T47D (cell line): ENCODE data around the gene MYLK4.

ENCODE experiments used
- DNase-seq, 2 experiments: peaks; one replicate each; pipeline versions ENCODE4 v3.0.0 to v3.0.0-alpha.2; 2011 to 2012; ENCODE audit warnings: low read depth in 1 of 2, low spot score in 1 of 2
- JUND ChIP-seq: IDR thresholded peaks from 2 replicates; pipeline ENCODE4 v1.6.1; 2012; ENCODE audit warnings: low read depth
- in situ Hi-C: cut with HindIII; loops from 2 replicates; pipeline ENCODE4 v1.10.0; 2016; ENCODE audit warnings: low sequenced_read_pairs, low pct_unique_long_range_greater_than_20kb

MYLK4 gene

GRCh38 chr6:2626401-2626800 is 124.3 kb downstream of the MYLK4 start:
- no peak for TF ChIP-seq JUND
- in situ Hi-C loops = no loop called here

GRCh38 chr6:2625581-2625980 is 125.1 kb downstream of the MYLK4 start:
- TF ChIP-seq JUND = no peak
- DNase-seq = no peak
- in situ Hi-C loops = no loop called here

More at GRCh38 chr6:2626401-2626800, 124.3 kb downstream of the MYLK4 start:
- DNase-seq = no peak

GRCh38 chr6:2624177-2624576 is 126.5 kb downstream of the MYLK4 start:
- TF ChIP-seq JUND = no peak
- in situ Hi-C loops = no loop called here
- no peak for DNase-seq

GRCh38 chr6:2623295-2623694 is 127.4 kb downstream of the MYLK4 start:
- in situ Hi-C loops = no loop called here
- no peak for TF ChIP-seq JUND
- no peak for DNase-seq

- TF ChIP-seq JUND = no peak
Observed at GRCh38 chr6:2622671-2623070, 128.1 kb downstream of the MYLK4 start.

GRCh38 chr6:2619651-2620050 is 131.1 kb downstream of the MYLK4 start:
- no peak for TF ChIP-seq JUND
- no peak for DNase-seq
- in situ Hi-C loops = no loop called here

More at GRCh38 chr6:2622671-2623070, 128.1 kb downstream of the MYLK4 start:
- in situ Hi-C loops = no loop called here
- no peak for DNase-seq

- no peak for TF ChIP-seq JUND
- no peak for DNase-seq
- in situ Hi-C loops = no loop called here
Observed at GRCh38 chr6:2617729-2618128, 133.0 kb downstream of the MYLK4 start.

GRCh38 chr6:2616811-2617210 is 133.9 kb downstream of the MYLK4 start:
- peak in 1 of 2 experiments; percentile 47 for DNase-seq
- in situ Hi-C loops = no loop called here
- TF ChIP-seq JUND = no peak

GRCh38 chr6:2615251-2615650 is 135.5 kb downstream of the MYLK4 start:
- no peak for TF ChIP-seq JUND
- in situ Hi-C loops = no loop called here
- no peak for DNase-seq

GRCh38 chr6:2614846-2615245 is 135.9 kb downstream of the MYLK4 start:
- no peak for TF ChIP-seq JUND
- in situ Hi-C loops = no loop called here
- no peak for DNase-seq

GRCh38 chr6:2614155-2614554 is 136.6 kb downstream of the MYLK4 start:
- DNase-seq = no peak

More at GRCh38 chr6:2614155-2614554, 136.6 kb downstream of the MYLK4 start:
- in situ Hi-C loops = no loop called here
- TF ChIP-seq JUND = no peak
